KOPT-K1 (cell line): ENCODE measurements around the gene CDK5RAP2.

ENCODE experiments used
- H3K27ac ChIP-seq: fragments of 200-600 bp; sonication (generic); 2 replicates; pipeline ENCODE4 v1.5.1; 2016; ENCODE audit warnings: antibody characterized with exemption, mild to moderate bottlenecking, low read depth, low read length; ENCODE audit not compliant: poor library complexity, severe bottlenecking
- H3K36me3 ChIP-seq: fragments of 200-600 bp; sonication (generic); 2 replicates; pipeline ENCODE4 v1.5.1; 2017; ENCODE audit warnings: antibody characterized with exemption, mild to moderate bottlenecking, low read length, moderate library complexity; ENCODE audit not compliant: insufficient read depth
- H3K9me3 ChIP-seq: fragments of 200-600 bp; sonication (generic); 2 replicates; pipeline ENCODE4 v1.5.1; 2017; ENCODE audit warnings: antibody characterized with exemption, low read length, mild to moderate bottlenecking; ENCODE audit not compliant: insufficient read depth, poor library complexity, severe bottlenecking

The CDK5RAP2 gene

GRCh38 chr9:120383611-120383998, 196.4 kb downstream of the CDK5RAP2 start:
- Histone ChIP-seq H3K9me3 (no peaks in the 10 kb centered on the region), H3K27ac (no peak overlapping the region), H3K36me3 (peaks cover 14% of the 10 kb centered on the region; the same call in 1 of the 2 replicates)

DNA sequence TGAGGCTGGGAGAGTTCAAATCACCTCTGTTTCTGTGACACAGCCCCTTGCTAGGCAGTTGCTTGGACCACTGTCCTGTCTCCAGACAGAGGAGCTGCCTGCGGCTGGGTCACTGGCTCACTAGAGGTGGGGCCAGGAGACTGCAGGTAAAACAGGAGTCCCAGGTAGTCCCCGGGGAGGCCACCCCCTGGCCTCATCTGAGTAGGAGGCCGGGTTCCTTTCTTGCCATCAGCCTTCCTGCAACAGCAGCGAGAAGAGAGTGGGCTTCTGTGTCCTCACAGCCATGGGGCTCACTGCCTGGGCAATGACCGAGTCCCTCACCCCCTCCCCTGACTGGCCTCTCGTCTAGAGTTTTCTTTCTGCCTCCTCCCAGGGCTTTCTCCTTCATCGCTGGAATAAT, 197.5 kb downstream of the CDK5RAP2 start:
- Histone ChIP-seq H3K36me3 (peaks cover 3% of the 10 kb centered on the region; the same call in 1 of the 2 replicates), H3K9me3 (no peaks in the 10 kb centered on the region), H3K27ac (no peak overlapping the region)

- Histone ChIP-seq H3K9me3 (no peaks in the 10 kb centered on the region), H3K27ac (no peak overlapping the region), H3K36me3 (no peaks in the 10 kb centered on the region)
Measured at GRCh38 chr9:120381839-120382238, 198.1 kb downstream of the CDK5RAP2 start.

DNA sequence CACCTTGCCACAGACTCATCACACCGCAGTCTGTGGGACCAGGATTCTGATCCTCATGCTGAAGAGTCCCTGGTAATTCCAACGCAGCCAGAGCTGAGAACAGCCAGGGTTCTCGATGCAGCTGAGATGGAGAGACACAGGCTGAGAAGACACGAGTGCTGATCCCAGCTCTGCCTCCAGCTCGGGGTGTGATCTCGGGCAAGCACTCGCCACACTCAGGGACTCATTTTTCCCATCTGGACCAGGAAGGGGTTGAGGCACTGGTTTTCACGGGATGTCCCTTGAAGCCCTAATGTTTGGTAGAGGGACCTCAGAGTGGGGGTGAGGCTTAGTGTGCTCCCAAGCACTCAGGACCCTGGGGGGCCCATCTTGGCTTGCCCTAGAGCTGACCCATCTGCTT, 200.4 kb downstream of the CDK5RAP2 start:
- H3K27ac ChIP-seq: no peak overlapping the region
- H3K36me3 ChIP-seq: no peaks in the 10 kb centered on the region

DNA sequence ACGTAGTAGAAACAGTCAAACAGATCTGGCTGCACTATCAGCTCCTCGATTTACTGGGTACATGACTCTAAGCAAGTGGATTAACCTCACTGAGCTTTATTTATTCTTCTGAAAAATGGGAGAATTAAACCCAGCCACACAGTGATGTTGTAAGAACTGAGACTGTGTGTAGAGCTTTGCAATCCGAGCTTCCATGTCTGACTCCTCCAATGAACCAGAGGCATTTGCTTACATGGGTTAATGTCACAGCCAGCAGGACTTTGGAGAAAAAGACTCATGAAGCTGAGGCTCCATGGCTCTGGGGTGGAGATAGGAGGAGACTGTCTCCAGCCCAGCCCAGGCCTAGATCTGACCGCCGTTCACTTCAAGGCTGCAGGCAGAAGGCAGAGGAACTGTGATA, 201.3 kb downstream of the CDK5RAP2 start:
- H3K9me3 ChIP-seq: no peaks in the 10 kb centered on the region

More for the DNA sequence above, 200.4 kb downstream of the CDK5RAP2 start:
- no peaks in the 10 kb centered on the region for H3K9me3 ChIP-seq

GRCh38 chr9:120377268-120378159, 202.5 kb downstream of the CDK5RAP2 start:
- Histone ChIP-seq H3K36me3 (no peaks in the 10 kb centered on the region), H3K9me3 (no peaks in the 10 kb centered on the region), H3K27ac (no peak overlapping the region)

More for the DNA sequence above, 201.3 kb downstream of the CDK5RAP2 start:
- Histone ChIP-seq H3K27ac (no peak overlapping the region), H3K36me3 (no peaks in the 10 kb centered on the region)

DNA sequence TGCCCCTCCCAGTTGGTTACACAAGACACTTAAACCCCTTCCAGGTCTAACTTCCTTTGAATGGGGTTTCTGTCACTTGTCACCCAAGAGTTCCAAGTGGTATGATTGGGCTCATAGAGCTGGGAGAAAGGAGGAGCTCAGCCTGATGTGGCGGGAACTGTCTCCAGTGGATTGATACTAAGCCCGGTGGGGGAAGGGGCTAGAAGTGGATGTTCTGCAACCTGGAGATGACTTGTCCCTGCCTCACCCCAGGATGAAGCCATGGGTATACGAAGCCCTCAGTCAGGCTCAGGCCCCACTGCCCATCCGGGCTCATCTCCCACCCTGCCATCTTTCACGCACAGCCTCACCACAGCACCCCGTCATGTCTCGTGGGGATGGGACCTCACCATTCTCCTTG, 203.9 kb downstream of the CDK5RAP2 start:
- Histone ChIP-seq H3K36me3 (no peaks in the 10 kb centered on the region), H3K9me3 (no peaks in the 10 kb centered on the region), H3K27ac (no peak overlapping the region)

DNA sequence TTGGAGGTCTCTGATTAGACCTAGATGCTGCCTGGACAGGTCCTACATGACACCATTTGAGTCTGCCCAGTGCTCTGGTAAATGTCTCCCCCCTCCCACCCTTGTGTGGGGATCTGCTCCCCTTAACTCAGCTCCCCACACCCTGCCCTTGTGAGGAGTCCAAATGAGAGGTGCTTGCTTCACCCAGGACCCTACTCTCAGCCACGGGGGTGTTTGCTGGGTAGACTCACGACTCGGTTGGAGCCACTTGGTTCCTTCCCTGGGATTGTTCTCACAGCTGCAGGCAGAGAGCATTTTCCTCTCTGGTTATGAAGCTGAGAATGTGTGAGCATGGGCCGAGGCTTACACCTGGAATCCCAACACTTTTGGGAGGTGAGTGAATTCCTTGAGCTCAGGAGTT, 204.7 kb downstream of the CDK5RAP2 start:
- Histone ChIP-seq H3K36me3 (no peaks in the 10 kb centered on the region), H3K9me3 (no peaks in the 10 kb centered on the region), H3K27ac (no peak overlapping the region)

DNA sequence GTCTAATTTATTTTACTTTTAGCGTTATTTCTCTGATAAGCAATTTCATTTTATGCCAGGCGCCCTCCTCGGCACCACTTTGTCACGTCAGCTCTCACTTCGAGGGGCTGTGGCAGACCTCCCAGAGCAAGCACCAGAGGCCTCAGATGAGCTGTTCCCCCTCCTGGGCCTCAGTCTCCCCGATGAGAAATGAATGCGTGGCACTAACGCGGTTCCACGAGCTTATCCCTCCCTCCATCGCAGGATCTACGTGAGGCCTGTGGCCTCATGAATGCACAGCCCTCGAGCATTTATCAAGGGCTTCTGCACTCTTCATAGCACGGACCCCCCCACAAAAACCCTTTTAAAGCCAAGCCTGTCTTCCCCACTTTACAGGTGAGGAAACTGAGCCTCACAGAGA, 205.2 kb downstream of the CDK5RAP2 start:
- no peaks in the 10 kb centered on the region for H3K9me3 ChIP-seq
- no peak overlapping the region for H3K27ac ChIP-seq
- H3K36me3 ChIP-seq: no peaks in the 10 kb centered on the region

DNA sequence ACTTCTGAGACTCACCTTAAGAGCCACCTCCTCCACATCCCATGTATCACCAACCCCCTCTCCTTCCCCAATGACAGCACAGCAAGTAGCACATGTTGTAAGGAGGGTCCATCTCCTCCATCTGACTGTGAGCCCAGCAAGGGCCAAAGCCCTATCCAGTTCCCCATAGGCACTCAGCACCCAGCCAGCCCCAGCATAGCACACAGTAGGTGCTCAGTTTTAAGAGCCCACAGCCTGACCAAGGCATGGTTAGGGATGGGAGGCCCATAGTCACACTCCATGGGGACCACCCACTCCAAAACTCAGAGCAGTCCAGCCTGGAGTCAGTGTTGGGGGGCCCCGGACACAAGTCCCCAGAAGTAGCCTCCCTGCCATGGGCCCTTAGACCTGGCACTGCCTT, 205.7 kb downstream of the CDK5RAP2 start:
- Histone ChIP-seq H3K27ac (no peak overlapping the region), H3K36me3 (no peaks in the 10 kb centered on the region)

GRCh38 chr9:120372040-120372439, 207.9 kb downstream of the CDK5RAP2 start:
- H3K27ac ChIP-seq: no peak overlapping the region
- no peaks in the 10 kb centered on the region for H3K36me3 ChIP-seq

More for the DNA sequence above, 205.7 kb downstream of the CDK5RAP2 start:
- no peaks in the 10 kb centered on the region for H3K9me3 ChIP-seq

GRCh38 chr9:120369608-120370220, 210.3 kb downstream of the CDK5RAP2 start:
- no peaks in the 10 kb centered on the region for H3K9me3 ChIP-seq
- H3K27ac ChIP-seq: no peak overlapping the region
- H3K36me3 ChIP-seq: no peaks in the 10 kb centered on the region

More at GRCh38 chr9:120372040-120372439, 207.9 kb downstream of the CDK5RAP2 start:
- no peaks in the 10 kb centered on the region for H3K9me3 ChIP-seq

DNA sequence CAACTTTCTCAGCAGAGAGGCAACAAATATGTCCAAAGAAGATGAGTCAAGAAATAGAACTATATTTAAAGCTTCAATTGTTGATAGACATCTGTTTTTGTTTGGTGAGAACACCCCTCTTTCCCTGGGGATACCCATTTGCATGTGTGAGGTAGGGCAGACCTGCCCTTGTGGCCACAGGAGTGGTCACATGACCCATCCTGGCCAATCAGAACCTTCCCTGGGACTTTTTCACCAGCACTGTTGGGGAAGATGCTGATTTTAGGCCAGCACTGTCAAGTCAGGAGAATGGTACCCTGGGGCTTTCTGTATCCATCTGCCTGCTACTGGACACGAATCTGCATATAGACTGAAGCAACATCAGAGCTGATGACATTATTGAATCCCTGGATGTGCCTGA, 211.2 kb downstream of the CDK5RAP2 start:
- Histone ChIP-seq H3K27ac (no peak overlapping the region), H3K36me3 (no peaks in the 10 kb centered on the region)

GRCh38 chr9:120366644-120367019, 213.3 kb downstream of the CDK5RAP2 start:
- H3K9me3 ChIP-seq: no peaks in the 10 kb centered on the region
- H3K36me3 ChIP-seq: no peaks in the 10 kb centered on the region
- H3K27ac ChIP-seq: no peak overlapping the region

More for the DNA sequence above, 211.2 kb downstream of the CDK5RAP2 start:
- no peaks in the 10 kb centered on the region for H3K9me3 ChIP-seq

GRCh38 chr9:120365386-120365785, 214.6 kb downstream of the CDK5RAP2 start:
- Histone ChIP-seq H3K27ac (no peak overlapping the region), H3K9me3 (no peaks in the 10 kb centered on the region), H3K36me3 (no peaks in the 10 kb centered on the region)
